Left ventricle myocardium inferior (tissue), 1 donor: ENCODE results near the gene MUC13. TPM values are rescaled to one million over a fixed set of nuclear protein-coding genes. Genes with fewer than 3 reads are reported as not detected.

Source experiments
- DNase-seq: peaks from one replicate; pipeline ENCODE4 v3.0.0-alpha.2; 2020
- H3K27ac ChIP-seq: fragments of 200-600 bp; replicated peaks from 2 replicates; pipeline ENCODE4 v1.8.0; 2021
- H3K27me3 ChIP-seq: fragments of 200-600 bp; 2 replicates; pipeline ENCODE4 v1.8.0; 2021; ENCODE audit warnings: low read depth
- H3K36me3 ChIP-seq: fragments of 200-600 bp; 2 replicates; pipeline ENCODE4 v1.8.0; 2021
- H3K4me1 ChIP-seq: fragments of 200-600 bp; 2 replicates; pipeline ENCODE4 v1.8.0; 2021
- H3K4me3 ChIP-seq: fragments of 200-600 bp; 2 replicates; pipeline ENCODE4 v1.8.0; 2021; ENCODE audit warnings: mild to moderate bottlenecking, moderate library complexity
- H3K9me3 ChIP-seq: fragments of 200-600 bp; replicated peaks from 2 replicates; pipeline ENCODE4 v1.8.0; 2021
- intact Hi-C: fragments of 100-400 bp; cut with micrococcal nuclease; formaldehyde crosslinking; loops from one replicate; pipeline ENCODE4 v1.11.0; 2022
- total RNA-seq: library from RNA; stranded (reverse); fragmentation: NEBNext Ultra II Directional; extraction: Animal tissue kit (Norgen Biotek cat#: 25700); gene quantifications from one replicate; pipeline ENCODE4 v1.2.1, GENCODE V29; 2021
- TF ChIP-seq, protein P1 (sequence below): fragments of 200-600 bp; IDR thresholded peaks from 2 replicates; pipeline ENCODE4 v1.8.0; 2021; ENCODE audit warnings: antibody characterized with exemption, mild to moderate bottlenecking, borderline replicate concordance
- donor health status: DM: no; HTN: yes; CAD: no; lungs with severe emphysema.

MUC13 gene
- total RNA-seq, 1 donor from 2014 or later: 0.08 TPM

DNA sequence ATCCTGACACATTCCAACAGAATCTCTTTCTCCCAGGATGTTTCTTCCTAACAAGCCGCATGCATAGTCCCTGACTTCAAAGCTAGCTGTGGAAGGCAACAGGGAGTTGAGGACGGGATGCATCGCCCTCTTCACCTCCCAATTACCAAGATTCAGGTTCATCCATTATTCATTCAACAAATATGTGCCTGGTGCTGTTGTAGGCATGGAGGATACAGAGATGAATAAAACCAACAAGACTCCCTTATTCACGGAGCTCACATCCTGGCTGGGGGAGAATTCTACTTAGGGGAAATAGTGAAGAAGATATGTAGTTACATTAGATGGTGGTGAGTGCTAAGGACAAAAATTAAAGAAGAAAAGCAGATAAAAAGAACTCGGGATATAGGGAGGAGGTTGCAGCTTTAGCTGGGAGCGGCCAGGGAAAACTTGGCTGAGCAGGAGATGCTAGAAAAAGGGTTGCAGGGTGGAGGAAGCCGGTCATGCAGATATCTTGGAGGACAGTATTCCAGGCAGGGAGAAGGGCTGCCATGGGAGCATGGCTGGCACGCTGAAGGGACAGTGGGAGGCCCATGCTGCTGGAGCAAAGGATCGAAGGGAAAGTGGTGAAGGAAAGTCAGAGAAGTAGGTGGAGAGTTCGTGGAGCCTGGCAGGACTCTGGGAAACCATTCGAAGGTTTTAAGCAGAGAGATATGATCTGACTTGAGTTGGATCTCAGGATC is 52.4 kb downstream of the MUC13 start:
- Histone ChIP-seq H3K36me3 (no peaks in the 10 kb centered on the region), H3K27me3 (no peaks in the 10 kb centered on the region), H3K4me1 (peaks cover 81% of the 10 kb centered on the region), H3K9me3 (no peaks in the 10 kb centered on the region), H3K27ac (peak overlapping the region; percentile 24), H3K4me3 (no peak overlapping the region)
- no peak for DNase-seq
- intact Hi-C loops: no loop called here
- TF ChIP-seq, protein P1, sequence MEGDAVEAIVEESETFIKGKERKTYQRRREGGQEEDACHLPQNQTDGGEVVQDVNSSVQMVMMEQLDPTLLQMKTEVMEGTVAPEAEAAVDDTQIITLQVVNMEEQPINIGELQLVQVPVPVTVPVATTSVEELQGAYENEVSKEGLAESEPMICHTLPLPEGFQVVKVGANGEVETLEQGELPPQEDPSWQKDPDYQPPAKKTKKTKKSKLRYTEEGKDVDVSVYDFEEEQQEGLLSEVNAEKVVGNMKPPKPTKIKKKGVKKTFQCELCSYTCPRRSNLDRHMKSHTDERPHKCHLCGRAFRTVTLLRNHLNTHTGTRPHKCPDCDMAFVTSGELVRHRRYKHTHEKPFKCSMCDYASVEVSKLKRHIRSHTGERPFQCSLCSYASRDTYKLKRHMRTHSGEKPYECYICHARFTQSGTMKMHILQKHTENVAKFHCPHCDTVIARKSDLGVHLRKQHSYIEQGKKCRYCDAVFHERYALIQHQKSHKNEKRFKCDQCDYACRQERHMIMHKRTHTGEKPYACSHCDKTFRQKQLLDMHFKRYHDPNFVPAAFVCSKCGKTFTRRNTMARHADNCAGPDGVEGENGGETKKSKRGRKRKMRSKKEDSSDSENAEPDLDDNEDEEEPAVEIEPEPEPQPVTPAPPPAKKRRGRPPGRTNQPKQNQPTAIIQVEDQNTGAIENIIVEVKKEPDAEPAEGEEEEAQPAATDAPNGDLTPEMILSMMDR: no peak

DNA sequence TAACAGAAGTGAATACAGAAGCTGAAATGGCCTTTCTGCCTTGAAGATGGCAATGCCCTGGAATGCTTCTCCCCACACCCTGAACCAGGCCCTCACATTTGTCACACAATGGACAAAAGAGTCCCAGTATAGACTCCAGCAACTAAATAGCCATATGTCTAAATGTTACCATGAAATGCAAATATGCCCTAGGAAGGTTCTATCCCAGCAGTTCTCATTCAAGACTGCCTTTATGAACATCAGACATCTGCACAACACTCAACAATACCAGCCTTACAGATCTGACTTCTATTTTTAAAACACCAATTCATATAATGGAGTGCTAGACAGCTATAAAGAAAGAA is 55.2 kb downstream of the MUC13 start:
- Histone ChIP-seq H3K9me3 (no peaks in the 10 kb centered on the region), H3K4me1 (peaks cover 80% of the 10 kb centered on the region), H3K36me3 (no peaks in the 10 kb centered on the region), H3K4me3 (no peak overlapping the region), H3K27me3 (no peaks in the 10 kb centered on the region), H3K27ac (peak overlapping the region; percentile 66)
- TF ChIP-seq, protein P1: no peak
- no peak for DNase-seq
- intact Hi-C loops: no loop called here

DNA sequence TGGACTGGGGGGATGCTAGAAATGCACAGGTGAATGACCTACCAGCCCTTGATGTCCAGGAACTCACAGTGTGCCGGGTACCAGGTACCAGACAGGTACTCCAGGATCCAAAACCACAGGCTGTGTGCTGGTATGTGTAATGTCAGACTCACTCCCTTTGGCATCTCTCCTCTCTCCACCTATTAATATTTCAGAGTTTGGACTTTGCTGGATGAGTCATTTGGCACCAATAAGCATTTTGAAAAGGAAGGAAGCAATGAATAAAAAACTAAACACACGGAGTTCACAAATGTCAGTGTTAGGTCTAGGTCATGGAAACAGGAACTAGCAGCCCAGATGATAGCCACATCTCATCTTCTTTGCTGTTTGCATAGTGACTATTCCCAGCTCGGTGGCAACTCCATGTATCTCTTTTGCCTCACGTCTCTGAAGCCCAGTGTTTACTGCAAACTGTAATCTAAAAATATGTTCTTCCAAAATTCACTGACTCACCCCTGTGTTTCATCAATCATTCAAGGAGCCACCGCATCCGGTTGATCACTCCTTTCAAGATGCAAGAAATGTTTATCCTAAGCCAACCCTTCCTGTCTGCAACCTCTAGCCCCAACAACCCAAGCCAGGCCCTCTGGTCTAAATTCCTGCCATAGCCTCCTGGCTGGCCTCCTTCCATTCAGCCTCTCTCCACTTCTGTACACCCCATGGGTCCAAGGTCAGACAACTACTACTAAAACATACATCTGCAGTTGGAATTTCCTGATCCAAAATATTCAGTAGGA is 55.8 kb downstream of the MUC13 start:
- Histone ChIP-seq H3K4me3 (no peak overlapping the region), H3K27ac (peak overlapping the region; percentile 66), H3K4me1 (peaks cover 77% of the 10 kb centered on the region), H3K9me3 (no peaks in the 10 kb centered on the region), H3K36me3 (no peaks in the 10 kb centered on the region), H3K27me3 (no peaks in the 10 kb centered on the region)
- intact Hi-C loops: no loop called here
- TF ChIP-seq, protein P1: no peak
- no peak for DNase-seq

DNA sequence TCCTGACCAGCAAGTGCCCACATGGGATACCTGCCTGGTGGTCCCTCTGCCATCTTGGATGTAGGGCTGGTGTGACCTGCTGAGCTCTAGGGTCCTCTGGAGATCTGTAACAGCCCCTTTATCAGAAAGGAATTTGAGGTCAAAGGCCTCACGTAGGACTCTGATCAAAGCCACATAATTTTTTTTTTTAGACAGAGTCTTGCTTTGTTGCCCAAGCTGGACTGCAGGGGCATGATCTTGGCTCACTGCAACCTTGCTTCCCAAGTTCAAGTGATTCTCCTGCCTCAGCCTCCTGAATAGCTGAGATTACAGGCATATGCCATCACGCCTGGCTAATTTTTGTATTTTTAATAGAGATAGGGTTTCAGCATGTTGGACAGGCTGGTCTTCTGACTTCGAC is 56.9 kb downstream of the MUC13 start:
- H3K27me3 ChIP-seq: no peaks in the 10 kb centered on the region
- H3K4me1 ChIP-seq: peaks cover 74% of the 10 kb centered on the region
- TF ChIP-seq, protein P1: no peak
- H3K4me3 ChIP-seq: no peak overlapping the region
- no peaks in the 10 kb centered on the region for H3K9me3 ChIP-seq
- H3K36me3 ChIP-seq: peaks cover 7% of the 10 kb centered on the region
- peak overlapping the region; percentile 66 for H3K27ac ChIP-seq
- no peak for DNase-seq
- intact Hi-C loops: no loop called here

DNA sequence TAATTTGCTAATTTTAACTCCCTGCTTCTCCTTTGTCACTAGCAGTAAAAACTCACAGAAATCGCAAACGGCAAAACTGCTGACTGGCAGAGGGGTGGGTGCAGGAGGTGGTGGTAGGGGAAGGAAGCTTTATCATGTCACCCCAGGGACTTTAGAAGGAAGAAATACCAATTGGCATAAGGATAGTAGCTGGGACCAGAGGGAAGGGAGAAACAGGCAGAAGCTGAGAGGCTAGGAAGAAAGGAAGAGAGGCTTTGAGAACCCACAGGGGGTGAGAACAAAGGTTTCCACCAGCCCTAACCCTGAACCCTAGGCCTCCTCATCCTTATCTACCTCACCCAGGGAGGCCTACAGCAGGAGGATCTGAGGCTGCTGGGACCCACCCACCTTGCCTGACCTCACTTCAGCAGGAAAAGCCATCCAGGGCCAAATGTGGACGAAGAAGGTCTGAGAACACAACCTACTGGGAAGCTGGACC is 58.1 kb downstream of the MUC13 start:
- Histone ChIP-seq H3K9me3 (no peaks in the 10 kb centered on the region), H3K27me3 (no peaks in the 10 kb centered on the region), H3K27ac (peak overlapping the region; percentile 47), H3K4me3 (no peak overlapping the region), H3K36me3 (peaks cover 19% of the 10 kb centered on the region), H3K4me1 (peaks cover 64% of the 10 kb centered on the region)
- TF ChIP-seq, protein P1: no peak
- intact Hi-C loops: no loop called here
- DNase-seq: no peak
